ENCODE measurements around the gene BRINP3. TPM values are rescaled to one million over a fixed set of nuclear protein-coding genes. Genes with fewer than 3 reads are reported as not detected.

The BRINP3 gene
- total RNA-seq, 1 experiment from 2014 or later: 0.28 TPM

DNA sequence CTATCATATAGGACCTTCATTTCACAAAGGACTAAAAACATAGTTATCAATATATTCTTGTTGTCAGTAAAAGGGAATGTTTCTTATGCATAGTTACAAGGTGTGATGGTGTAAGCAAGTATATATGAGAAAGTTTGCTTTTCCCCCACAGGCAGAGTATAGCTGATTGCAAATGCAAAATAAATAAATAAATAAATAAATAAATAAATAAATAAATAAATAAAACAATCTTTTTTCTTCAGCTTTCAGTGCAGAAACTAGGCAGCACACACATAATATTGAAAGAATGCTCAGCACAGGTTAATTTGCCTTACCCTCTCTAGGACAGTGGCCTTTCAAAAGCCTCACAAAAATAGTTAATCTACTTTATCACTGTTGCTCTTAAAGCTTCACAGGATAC is 138.8 kb downstream of the BRINP3 start:
- no peaks in the 10 kb centered on the region for H3K9me3 Mint-ChIP-seq
- POLR2A ChIA-PET: no interaction called here
- CTCF ChIA-PET: interaction anchor here (0.6 kb wide), 1 partner anchor 66 kb away, joined by 4 read pairs; no protein-coding TSS in a partner anchor
- TF ChIP-seq ETV6 (CRISPR knock-in tag; IDR thresholded peaks at IDR 0.05) (no peak), ZBTB21 (CRISPR knock-in tag; IDR thresholded peaks at IDR 0.05; ENCODE audit: borderline replicate concordance) (no peak), ZNF423 (CRISPR knock-in tag; IDR thresholded peaks at IDR 0.05) (no peak), GABPB1 (CRISPR knock-in tag; IDR thresholded peaks at IDR 0.05) (no peak), TEAD1 (CRISPR knock-in tag; IDR thresholded peaks at IDR 0.05) (no peak), TCF7 (CRISPR knock-in tag; IDR thresholded peaks at IDR 0.05; ENCODE audit: low read depth) (no peak), NR1H2 (CRISPR knock-in tag; IDR thresholded peaks at IDR 0.05) (no peak), E2F4 (CRISPR knock-in tag; IDR thresholded peaks at IDR 0.05; ENCODE audit: borderline replicate concordance, low read depth) (no peak), ESRRA (CRISPR knock-in tag; IDR thresholded peaks at IDR 0.05; ENCODE audit: borderline replicate concordance) (no peak)
- TF ChIP-seq, protein P1, sequence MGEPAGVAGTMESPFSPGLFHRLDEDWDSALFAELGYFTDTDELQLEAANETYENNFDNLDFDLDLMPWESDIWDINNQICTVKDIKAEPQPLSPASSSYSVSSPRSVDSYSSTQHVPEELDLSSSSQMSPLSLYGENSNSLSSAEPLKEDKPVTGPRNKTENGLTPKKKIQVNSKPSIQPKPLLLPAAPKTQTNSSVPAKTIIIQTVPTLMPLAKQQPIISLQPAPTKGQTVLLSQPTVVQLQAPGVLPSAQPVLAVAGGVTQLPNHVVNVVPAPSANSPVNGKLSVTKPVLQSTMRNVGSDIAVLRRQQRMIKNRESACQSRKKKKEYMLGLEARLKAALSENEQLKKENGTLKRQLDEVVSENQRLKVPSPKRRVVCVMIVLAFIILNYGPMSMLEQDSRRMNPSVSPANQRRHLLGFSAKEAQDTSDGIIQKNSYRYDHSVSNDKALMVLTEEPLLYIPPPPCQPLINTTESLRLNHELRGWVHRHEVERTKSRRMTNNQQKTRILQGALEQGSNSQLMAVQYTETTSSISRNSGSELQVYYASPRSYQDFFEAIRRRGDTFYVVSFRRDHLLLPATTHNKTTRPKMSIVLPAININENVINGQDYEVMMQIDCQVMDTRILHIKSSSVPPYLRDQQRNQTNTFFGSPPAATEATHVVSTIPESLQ (CRISPR knock-in tag; IDR thresholded peaks at IDR 0.05): no peak
- TF ChIP-seq, protein P2, sequence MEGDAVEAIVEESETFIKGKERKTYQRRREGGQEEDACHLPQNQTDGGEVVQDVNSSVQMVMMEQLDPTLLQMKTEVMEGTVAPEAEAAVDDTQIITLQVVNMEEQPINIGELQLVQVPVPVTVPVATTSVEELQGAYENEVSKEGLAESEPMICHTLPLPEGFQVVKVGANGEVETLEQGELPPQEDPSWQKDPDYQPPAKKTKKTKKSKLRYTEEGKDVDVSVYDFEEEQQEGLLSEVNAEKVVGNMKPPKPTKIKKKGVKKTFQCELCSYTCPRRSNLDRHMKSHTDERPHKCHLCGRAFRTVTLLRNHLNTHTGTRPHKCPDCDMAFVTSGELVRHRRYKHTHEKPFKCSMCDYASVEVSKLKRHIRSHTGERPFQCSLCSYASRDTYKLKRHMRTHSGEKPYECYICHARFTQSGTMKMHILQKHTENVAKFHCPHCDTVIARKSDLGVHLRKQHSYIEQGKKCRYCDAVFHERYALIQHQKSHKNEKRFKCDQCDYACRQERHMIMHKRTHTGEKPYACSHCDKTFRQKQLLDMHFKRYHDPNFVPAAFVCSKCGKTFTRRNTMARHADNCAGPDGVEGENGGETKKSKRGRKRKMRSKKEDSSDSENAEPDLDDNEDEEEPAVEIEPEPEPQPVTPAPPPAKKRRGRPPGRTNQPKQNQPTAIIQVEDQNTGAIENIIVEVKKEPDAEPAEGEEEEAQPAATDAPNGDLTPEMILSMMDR (IDR thresholded peaks at IDR 0.05): no peak
- TF ChIP-seq, protein P3, sequence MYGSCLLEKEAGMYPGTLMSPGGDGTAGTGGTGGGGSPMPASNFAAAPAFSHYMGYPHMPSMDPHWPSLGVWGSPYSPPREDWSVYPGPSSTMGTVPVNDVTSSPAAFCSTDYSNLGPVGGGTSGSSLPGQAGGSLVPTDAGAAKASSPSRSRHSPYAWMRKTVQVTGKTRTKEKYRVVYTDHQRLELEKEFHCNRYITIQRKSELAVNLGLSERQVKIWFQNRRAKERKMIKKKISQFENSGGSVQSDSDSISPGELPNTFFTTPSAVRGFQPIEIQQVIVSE (CRISPR knock-in tag; IDR thresholded peaks at IDR 0.05; ENCODE audit: borderline replicate concordance): no peak
- ATAC-seq (no peak), DNase-seq (ENCODE audit: low spot score) (no peak)
- no peaks in the 10 kb centered on the region for H3K4me1 Mint-ChIP-seq
- H3K27me3 Mint-ChIP-seq (ENCODE audit: low read depth): peaks cover 2% of the 10 kb centered on the region; the same call in 1 of the 2 replicates
- no peak overlapping the region for H3K4me3 Mint-ChIP-seq
- no peaks in the 10 kb centered on the region for H3K36me3 Mint-ChIP-seq
- H3K27ac Mint-ChIP-seq: no peak overlapping the region

- no peak for ATAC-seq
- CTCF ChIA-PET: no interaction called here
- Mint-ChIP-seq H3K27ac (no peak overlapping the region), H3K9me3 (no peaks in the 10 kb centered on the region), H3K4me1 (no peaks in the 10 kb centered on the region), H3K36me3 (no peaks in the 10 kb centered on the region), H3K27me3 (ENCODE audit: low read depth) (no peaks in the 10 kb centered on the region), H3K4me3 (no peak overlapping the region)
- DNase-seq (ENCODE audit: low spot score): no peak
- POLR2A ChIA-PET: no interaction called here
- no peak for TF ChIP-seq ZNF425 (CRISPR knock-in tag; conservative IDR thresholded peaks at IDR 0.05)
- no peak for TF ChIP-seq OVOL2 (CRISPR knock-in tag; IDR thresholded peaks at IDR 0.05; ENCODE audit: borderline replicate concordance)
- TF ChIP-seq, protein P4, sequence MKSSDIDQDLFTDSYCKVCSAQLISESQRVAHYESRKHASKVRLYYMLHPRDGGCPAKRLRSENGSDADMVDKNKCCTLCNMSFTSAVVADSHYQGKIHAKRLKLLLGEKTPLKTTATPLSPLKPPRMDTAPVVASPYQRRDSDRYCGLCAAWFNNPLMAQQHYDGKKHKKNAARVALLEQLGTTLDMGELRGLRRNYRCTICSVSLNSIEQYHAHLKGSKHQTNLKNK (CRISPR knock-in tag; IDR thresholded peaks at IDR 0.05): no peak
- no peak for TF ChIP-seq SOX15 (CRISPR knock-in tag; IDR thresholded peaks at IDR 0.05)
- TF ChIP-seq ESRRA (CRISPR knock-in tag; IDR thresholded peaks at IDR 0.05; ENCODE audit: borderline replicate concordance): no peak
- TF ChIP-seq GTF2I (CRISPR knock-in tag; conservative IDR thresholded peaks at IDR 0.05): no peak
- no peak for TF ChIP-seq JAZF1 (CRISPR knock-in tag; IDR thresholded peaks at IDR 0.05)
- TF ChIP-seq NFATC4 (CRISPR knock-in tag; IDR thresholded peaks at IDR 0.05): no peak
- TF ChIP-seq ATF1 (CRISPR knock-in tag; IDR thresholded peaks at IDR 0.05): no peak
- no peak for TF ChIP-seq CREB1 (CRISPR knock-in tag; IDR thresholded peaks at IDR 0.05)
- TF ChIP-seq, protein P5, sequence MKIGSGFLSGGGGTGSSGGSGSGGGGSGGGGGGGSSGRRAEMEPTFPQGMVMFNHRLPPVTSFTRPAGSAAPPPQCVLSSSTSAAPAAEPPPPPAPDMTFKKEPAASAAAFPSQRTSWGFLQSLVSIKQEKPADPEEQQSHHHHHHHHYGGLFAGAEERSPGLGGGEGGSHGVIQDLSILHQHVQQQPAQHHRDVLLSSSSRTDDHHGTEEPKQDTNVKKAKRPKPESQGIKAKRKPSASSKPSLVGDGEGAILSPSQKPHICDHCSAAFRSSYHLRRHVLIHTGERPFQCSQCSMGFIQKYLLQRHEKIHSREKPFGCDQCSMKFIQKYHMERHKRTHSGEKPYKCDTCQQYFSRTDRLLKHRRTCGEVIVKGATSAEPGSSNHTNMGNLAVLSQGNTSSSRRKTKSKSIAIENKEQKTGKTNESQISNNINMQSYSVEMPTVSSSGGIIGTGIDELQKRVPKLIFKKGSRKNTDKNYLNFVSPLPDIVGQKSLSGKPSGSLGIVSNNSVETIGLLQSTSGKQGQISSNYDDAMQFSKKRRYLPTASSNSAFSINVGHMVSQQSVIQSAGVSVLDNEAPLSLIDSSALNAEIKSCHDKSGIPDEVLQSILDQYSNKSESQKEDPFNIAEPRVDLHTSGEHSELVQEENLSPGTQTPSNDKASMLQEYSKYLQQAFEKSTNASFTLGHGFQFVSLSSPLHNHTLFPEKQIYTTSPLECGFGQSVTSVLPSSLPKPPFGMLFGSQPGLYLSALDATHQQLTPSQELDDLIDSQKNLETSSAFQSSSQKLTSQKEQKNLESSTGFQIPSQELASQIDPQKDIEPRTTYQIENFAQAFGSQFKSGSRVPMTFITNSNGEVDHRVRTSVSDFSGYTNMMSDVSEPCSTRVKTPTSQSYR (CRISPR knock-in tag; IDR thresholded peaks at IDR 0.05): no peak
- no peak for TF ChIP-seq GABPB1 (CRISPR knock-in tag; IDR thresholded peaks at IDR 0.05)
Measured at GRCh38 chr1:190328871-190329270, 148.8 kb downstream of the BRINP3 start.

All from WTC11 (cell line).